ENCODE measurements around the gene INTS2. TPM values are rescaled to one million over a fixed set of nuclear protein-coding genes. Genes with fewer than 3 reads are reported as not detected.

The INTS2 gene
- total RNA-seq, 1 donor = 9.8 TPM

GRCh38 chr17:61818225-61818624 lies 109.6 kb downstream of the INTS2 start:
- no peaks in the 10 kb centered on the region for H4K20me1 ChIP-seq (ENCODE audit: insufficient read depth, low read length)
- H3K79me2 ChIP-seq (ENCODE audit: insufficient read depth, low read length) = no peaks in the 10 kb centered on the region
- no peaks in the 10 kb centered on the region for H3K9me3 ChIP-seq (ENCODE audit: low read depth, low read length)
- H3K27me3 ChIP-seq (ENCODE audit: insufficient read depth, low read length) = no peaks in the 10 kb centered on the region
- H2AFZ ChIP-seq (ENCODE audit: low read length) = peak overlapping the region; percentile 36
- no peaks in the 10 kb centered on the region for H3K36me3 ChIP-seq (ENCODE audit: insufficient read depth, low read length)
- DNase-seq (ENCODE audit: insufficient read length, low spot score, missing footprints) = no peak
- H3K4me2 ChIP-seq (ENCODE audit: insufficient read depth, low read length) = peak overlapping the region; percentile 52
- no peak for TF ChIP-seq CTCF (IDR thresholded peaks at IDR 0.05; ENCODE audit: extremely low read depth, low read depth, low read length)
- peaks cover 3% of the 10 kb centered on the region for H3K4me1 ChIP-seq (ENCODE audit: insufficient read depth, low read length)
- H3K27ac ChIP-seq (ENCODE audit: low read depth, low read length) = no peak overlapping the region
- no peak overlapping the region for H3K4me3 ChIP-seq (ENCODE audit: insufficient read depth, low read length)

- H3K36me3 ChIP-seq (ENCODE audit: insufficient read depth, low read length) = no peaks in the 10 kb centered on the region
- H3K27me3 ChIP-seq (ENCODE audit: insufficient read depth, low read length) = no peaks in the 10 kb centered on the region
- no peaks in the 10 kb centered on the region for H3K9me3 ChIP-seq (ENCODE audit: low read depth, low read length)
- H3K4me1 ChIP-seq (ENCODE audit: insufficient read depth, low read length) = peaks cover 9% of the 10 kb centered on the region
- no peaks in the 10 kb centered on the region for H4K20me1 ChIP-seq (ENCODE audit: insufficient read depth, low read length)
- no peak overlapping the region for H3K27ac ChIP-seq (ENCODE audit: low read depth, low read length)
- no peaks in the 10 kb centered on the region for H3K79me2 ChIP-seq (ENCODE audit: insufficient read depth, low read length)
- TF ChIP-seq CTCF (IDR thresholded peaks at IDR 0.05; ENCODE audit: extremely low read depth, low read depth, low read length) = no peak
- H2AFZ ChIP-seq (ENCODE audit: low read length) = no peak overlapping the region
- H3K4me3 ChIP-seq (ENCODE audit: insufficient read depth, low read length) = no peak overlapping the region
- no peak overlapping the region for H3K4me2 ChIP-seq (ENCODE audit: insufficient read depth, low read length)
- no peak for DNase-seq (ENCODE audit: insufficient read length, low spot score, missing footprints)
Measured at GRCh38 chr17:61817452-61817851, 110.3 kb downstream of the INTS2 start.

- Histone ChIP-seq H3K4me2 (ENCODE audit: insufficient read depth, low read length) (no peak overlapping the region), H4K20me1 (ENCODE audit: insufficient read depth, low read length) (no peaks in the 10 kb centered on the region), H3K4me3 (ENCODE audit: insufficient read depth, low read length) (no peak overlapping the region), H3K27me3 (ENCODE audit: insufficient read depth, low read length) (no peaks in the 10 kb centered on the region), H2AFZ (ENCODE audit: low read length) (no peak overlapping the region), H3K4me1 (ENCODE audit: insufficient read depth, low read length) (peaks cover 9% of the 10 kb centered on the region), H3K36me3 (ENCODE audit: insufficient read depth, low read length) (no peaks in the 10 kb centered on the region), H3K9me3 (ENCODE audit: low read depth, low read length) (no peaks in the 10 kb centered on the region), H3K79me2 (ENCODE audit: insufficient read depth, low read length) (no peaks in the 10 kb centered on the region), H3K27ac (ENCODE audit: low read depth, low read length) (no peak overlapping the region)
- TF ChIP-seq CTCF (IDR thresholded peaks at IDR 0.05; ENCODE audit: extremely low read depth, low read depth, low read length) = no peak
- no peak for DNase-seq (ENCODE audit: insufficient read length, low spot score, missing footprints)
Measured at GRCh38 chr17:61816538-61816937, 111.2 kb downstream of the INTS2 start.

- H3K79me2 ChIP-seq (ENCODE audit: insufficient read depth, low read length) = no peaks in the 10 kb centered on the region
- no peak overlapping the region for H3K4me3 ChIP-seq (ENCODE audit: insufficient read depth, low read length)
- no peaks in the 10 kb centered on the region for H3K9me3 ChIP-seq (ENCODE audit: low read depth, low read length)
- H4K20me1 ChIP-seq (ENCODE audit: insufficient read depth, low read length) = no peaks in the 10 kb centered on the region
- no peak overlapping the region for H3K27ac ChIP-seq (ENCODE audit: low read depth, low read length)
- DNase-seq (ENCODE audit: insufficient read length, low spot score, missing footprints) = no peak
- no peak for TF ChIP-seq CTCF (IDR thresholded peaks at IDR 0.05; ENCODE audit: extremely low read depth, low read depth, low read length)
- H3K4me2 ChIP-seq (ENCODE audit: insufficient read depth, low read length) = no peak overlapping the region
- peaks cover 9% of the 10 kb centered on the region for H3K4me1 ChIP-seq (ENCODE audit: insufficient read depth, low read length)
- H2AFZ ChIP-seq (ENCODE audit: low read length) = peak overlapping the region; percentile 20
- no peaks in the 10 kb centered on the region for H3K36me3 ChIP-seq (ENCODE audit: insufficient read depth, low read length)
- no peaks in the 10 kb centered on the region for H3K27me3 ChIP-seq (ENCODE audit: insufficient read depth, low read length)
Measured at GRCh38 chr17:61815863-61816503, 111.8 kb downstream of the INTS2 start.

Small RNA genes within 50 kb of the gene (small RNA-seq; reads per million reads assigned to genes)
- not detected for gene RF00019

Other genes with a start within 250 kb of the INTS2 start
- 5.9 and 6.2 TPM in 2 replicates for gene BRIP1, start 64.5 kb downstream of the INTS2 start, total RNA-seq
- 68.8 and 81.0 TPM in 2 replicates for gene MED13, start 137.3 kb upstream of the INTS2 start, total RNA-seq